NCI-H1436 (cell line): ENCODE data around the gene NKAPL.

ENCODE experiments used
- DNase-seq: peaks from one replicate; lab custom pipeline; 2025; lab: John Stamatoyannopoulos, UW

NKAPL gene

GRCh38 chr6:28245206-28245941 is 13.7 kb upstream of the NKAPL start:
- no peak for DNase-seq

- DNase-seq, result no peak
Measured at GRCh38 chr6:28248916-28249315, 10.2 kb upstream of the NKAPL start.

GRCh38 chr6:28250747-28251146 is 8.3 kb upstream of the NKAPL start:
- no peak for DNase-seq

- DNase-seq, result no peak
Measured at GRCh38 chr6:28251661-28252008, 7.5 kb upstream of the NKAPL start.

GRCh38 chr6:28252009-28252975 is 6.8 kb upstream of the NKAPL start, which contains the start of gene ZKSCAN4:
Gene ZKSCAN4 (minus strand): TSS chr6:28252269. CDS start chr6:28251980, 289 bp downstream.
- peak; percentile 85 for DNase-seq

GRCh38 chr6:28254121-28254519 is 5.0 kb upstream of the NKAPL start:
- DNase-seq, result no peak

- no peak for DNase-seq
Measured at GRCh38 chr6:28257042-28257441, 2.1 kb upstream of the NKAPL start.

- no peak for DNase-seq
Measured at GRCh38 chr6:28263922-28264321, 4.8 kb downstream of the NKAPL start.

- DNase-seq, result no peak
Measured at GRCh38 chr6:28264834-28265401, 5.8 kb downstream of the NKAPL start.

- no peak for DNase-seq
Measured at GRCh38 chr6:28266563-28266961, 7.5 kb downstream of the NKAPL start.

- peak; percentile 73 for DNase-seq
Measured at GRCh38 chr6:28266962-28267694, 8.0 kb downstream of the NKAPL start, which contains the start of gene ZSCAN26. Gene ZSCAN26 (plus strand): TSS chr6:28267143. CDS start chr6:28271920, 4,777 bp downstream.

- no peak for DNase-seq
Measured at GRCh38 chr6:28267695-28268059, 8.6 kb downstream of the NKAPL start.

- DNase-seq, result no peak
Measured at GRCh38 chr6:28269492-28269891, 10.4 kb downstream of the NKAPL start.

GRCh38 chr6:28274888-28275287 is 15.8 kb downstream of the NKAPL start:
- no peak for DNase-seq

- DNase-seq, result no peak
Measured at GRCh38 chr6:28277746-28278145, 18.6 kb downstream of the NKAPL start.

GRCh38 chr6:28280595-28281287 is 21.6 kb downstream of the NKAPL start:
- no peak for DNase-seq

GRCh38 chr6:28281288-28282064 is 22.4 kb downstream of the NKAPL start, which contains the start of gene PGBD1:
Gene PGBD1 (plus strand): TSS chr6:28281572. CDS start chr6:28283814, 2,242 bp downstream.
- peak; percentile 59 for DNase-seq

- DNase-seq, result no peak
Measured at GRCh38 chr6:28282926-28283325, 23.8 kb downstream of the NKAPL start.

GRCh38 chr6:28291573-28291972 is 32.5 kb downstream of the NKAPL start:
- DNase-seq, result no peak

GRCh38 chr6:28295326-28295725 is 36.2 kb downstream of the NKAPL start:
- no peak for DNase-seq
